K562 (cell line): ENCODE measurements around the gene KLHDC7B. TPM values are rescaled to one million over a fixed set of nuclear protein-coding genes. Genes with fewer than 3 reads are reported as not detected.

Experiments used
- ATF7 ChIP-seq: fragments of 450-650 bp; IDR thresholded peaks from 2 replicates; pipeline ENCODE4 v1.7.1; 2014; ENCODE audit warnings: mild to moderate bottlenecking, moderate library complexity
- CEBPZ ChIP-seq: fragments of 150-350 bp; IDR thresholded peaks from 2 replicates; pipeline ENCODE4 v1.6.1; 2014; ENCODE audit warnings: low read depth, mild to moderate bottlenecking, low read length, borderline replicate concordance
- E2F1 ChIP-seq: sonication (generic); formaldehyde crosslinking; IDR thresholded peaks from 2 replicates; pipeline ENCODE4 v1.8.1; 2023; ENCODE audit warnings: mild to moderate bottlenecking, missing genetic modification reagents, moderate library complexity
- EP400 ChIP-seq: fragments of 450-650 bp; IDR thresholded peaks from 2 replicates; pipeline ENCODE4 v1.6.1; 2017; ENCODE audit warnings: antibody characterized with exemption, mild to moderate bottlenecking, moderate library complexity
- ETS2 ChIP-seq: IDR thresholded peaks from 2 replicates; pipeline ENCODE4 v1.6.1; 2016; ENCODE audit warnings: borderline replicate concordance, missing genetic modification characterization, mild to moderate bottlenecking, moderate library complexity, missing compliant biosample characterization; ENCODE audit not compliant: poor library complexity, severe bottlenecking
- ETV1 ChIP-seq: fragments of 450-650 bp; conservative IDR thresholded peaks from 2 replicates; pipeline ENCODE4 v1.6.1; 2016; ENCODE audit warnings: missing genetic modification characterization, control low read depth, low read depth, missing compliant biosample characterization
- GABPA ChIP-seq: fragments of 200-800 bp; sonication (Bioruptor generic); conservative IDR thresholded peaks from 2 replicates; pipeline ENCODE4 v1.6.1; 2016; ENCODE audit warnings: low read depth, missing genetic modification characterization, missing compliant biosample characterization
- KLF1 ChIP-seq: fragments of 450-650 bp; IDR thresholded peaks from 2 replicates; pipeline ENCODE4 v1.6.1; 2016; ENCODE audit warnings: missing genetic modification characterization, missing compliant biosample characterization
- KLF13 ChIP-seq: fragments of 450-650 bp; IDR thresholded peaks from 2 replicates; pipeline ENCODE4 v1.6.1; 2016; ENCODE audit warnings: missing genetic modification characterization, low read depth, mild to moderate bottlenecking, missing compliant biosample characterization, moderate library complexity, borderline replicate concordance
- NCOR1 ChIP-seq: fragments of 450-650 bp; IDR thresholded peaks from 2 replicates; pipeline ENCODE4 v1.6.1; 2016; ENCODE audit warnings: mild to moderate bottlenecking, moderate library complexity
- PATZ1 ChIP-seq: fragments of 250-450 bp; sonication (Bioruptor Pico); IDR thresholded peaks from 2 replicates; pipeline ENCODE4 v1.5.0; 2020; ENCODE audit warnings: mild to moderate bottlenecking, borderline replicate concordance
- PML ChIP-seq: IDR thresholded peaks from 2 replicates; pipeline ENCODE4 v1.6.1; 2012; ENCODE audit warnings: low read length, inconsistent platforms
- SUPT5H ChIP-seq: fragments of 450-650 bp; IDR thresholded peaks from 2 replicates; pipeline ENCODE4 v1.6.1; 2016
- ZBTB2 ChIP-seq: fragments of 450-650 bp; IDR thresholded peaks from 2 replicates; pipeline ENCODE4 v1.6.1; 2016; ENCODE audit warnings: antibody characterized with exemption
- ZBTB26 ChIP-seq: fragments of 450-650 bp; formaldehyde crosslinking; IDR thresholded peaks from 2 replicates; pipeline ENCODE4 v1.4.0; 2022; ENCODE audit warnings: missing genetic modification characterization
- ZC3H8 ChIP-seq: fragments of 450-650 bp; IDR thresholded peaks from 2 replicates; pipeline ENCODE4 v1.6.1; 2017
- ZNF143 ChIP-seq: sonication (generic); formaldehyde crosslinking; IDR thresholded peaks from 2 replicates; pipeline ENCODE4 v1.9.0; 2022; ENCODE audit warnings: mild to moderate bottlenecking, missing genetic modification reagents
- ZNF316 ChIP-seq: fragments of 450-650 bp; IDR thresholded peaks from 2 replicates; pipeline ENCODE4 v1.6.1; 2016
- ZNF551 ChIP-seq: fragments of 250-450 bp; sonication (Bioruptor Pico); IDR thresholded peaks from 2 replicates; pipeline ENCODE4 v1.5.0; 2021; ENCODE audit warnings: mild to moderate bottlenecking, moderate library complexity
- polyA plus RNA-seq, 8 experiments: library from polyadenylated mRNA; depleted of rRNA in 4 of 8; stranded (reverse) in 5 of 8; unstranded in 3 of 8; fragments of >200 nt; fragmentation: Nextera tagmentation in 2 of 8; fragmentation: Illumina TruSeq in 1 of 8; extraction: Ambion mirVana in 2 of 8; extraction: Trizol in 1 of 8; gene quantifications; 2 replicates each; pipeline versions ENCODE4 v1.2.1 to v1.2.3, GENCODE V29; 2011 to 2014; ENCODE audit warnings: inconsistent platforms in 1 of 8, missing spikeins in 1 of 8
- total RNA-seq, 7 experiments: library from RNA; depleted of rRNA in 6 of 7; stranded (reverse); fragments of >200 nt in 6 of 7; fragmentation: Illumina TruSeq in 2 of 7; extraction: Trizol in 2 of 7; gene quantifications; 2 replicates each; pipeline versions ENCODE4 v1.2.1 to v1.2.3, GENCODE V29; 2011 to 2021; ENCODE audit warnings: low replicate concordance in 1 of 7

KLHDC7B gene
- total and polyA plus RNA-seq, 9 of the 15 experiments (the other 6 are each of a cell fraction or from before 2014, with no cell fraction given) = 0.04 to 0.22 (median 0.05) TPM; not detected in 4

- TF ChIP-seq EP400 (peak; percentile 56; the same call in 1 of the 2 replicates), E2F1 (CRISPR knock-in tag) (no peak), ETV1 (tag) (peak; percentile 69), KLF1 (no peak; the same call in 1 of the 2 replicates), GABPA (tag) (peak; percentile 79), ZC3H8 (no peak), ATF7 (peak; percentile 39), PML (no peak), CEBPZ (no peak), ZNF316 (no peak), PATZ1 (CRISPR knock-in tag) (no peak), ZNF551 (CRISPR knock-in tag) (no peak), ETS2 (no peak), KLF13 (tag) (no peak), NCOR1 (no peak), SUPT5H (peak; percentile 77), ZNF143 (CRISPR knock-in tag) (no peak), ZBTB2 (peak; percentile 35; the same call in 1 of the 2 replicates), ZBTB26 (CRISPR knock-in tag) (no peak)
Measured at GRCh38 chr22:50582493-50583293, 37.0 kb downstream of the KLHDC7B start, which contains the start of gene CHKB (continued).
